Esophagus muscularis mucosa (tissue), 3 donors: Measurements from ENCODE around the gene UQCRC2.

Source experiments
- CTCF ChIP-seq, 3 experiments: fragments of 200-600 bp in 2 of 3; fragments of 450-650 bp in 1 of 3; sonication (generic) in 2 of 3; IDR thresholded peaks; one replicate each; pipeline ENCODE4 v1.5.1; 2017 to 2019; ENCODE audit warnings: antibody characterized with exemption in 3 of 3, mild to moderate bottlenecking in 2 of 3, moderate library complexity in 1 of 3
- POLR2A ChIP-seq: fragments of 450-650 bp; IDR thresholded peaks from one replicate; pipeline ENCODE4 v1.6.1; 2017; ENCODE audit warnings: antibody characterized with exemption, moderate library complexity, mild to moderate bottlenecking, low read depth
- POLR2AphosphoS5 ChIP-seq, 2 donors: sonication (generic); formaldehyde crosslinking; IDR thresholded peaks; one replicate each; pipeline ENCODE4 v1.6.1; 2017; ENCODE audit warnings: antibody characterized with exemption in 2 of 2

DNA sequence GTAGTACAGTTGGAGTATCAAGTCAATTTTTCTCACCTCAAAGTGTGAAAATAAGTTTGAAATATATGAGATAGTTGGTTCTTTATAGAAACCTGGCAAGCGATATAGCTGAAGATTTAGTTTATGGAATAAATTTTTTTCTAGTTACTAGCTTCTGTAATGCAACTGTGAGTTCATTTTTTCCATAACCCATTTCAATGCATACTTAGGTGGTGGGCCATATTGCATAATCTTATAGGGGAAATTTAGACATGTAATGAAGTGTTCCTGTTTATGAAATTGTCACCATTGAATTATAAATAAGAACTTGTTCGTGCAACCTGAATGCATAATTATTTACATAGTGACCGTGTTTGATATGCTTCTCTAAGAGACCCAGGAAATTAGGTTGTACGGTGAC is 63.8 kb downstream of the UQCRC2 start:
- TF ChIP-seq POLR2A, result no peak
- no peak for TF ChIP-seq CTCF (IDR thresholded peaks at IDR 0.05)
- no peak for TF ChIP-seq POLR2AphosphoS5 (IDR thresholded peaks at IDR 0.05)
